WTC11 (cell line): ENCODE measurements around the gene NAV2.

Experiments used
- ESRRA ChIP-seq: sonication (generic); formaldehyde crosslinking; IDR thresholded peaks from 2 replicates; pipeline ENCODE4 v1.8.1; 2022; ENCODE audit warnings: mild to moderate bottlenecking, missing genetic modification reagents, borderline replicate concordance
- FOXJ3 ChIP-seq: sonication (generic); formaldehyde crosslinking; IDR thresholded peaks from 2 replicates; pipeline ENCODE4 v1.9.0; 2021; ENCODE audit warnings: missing genetic modification reagents, mild to moderate bottlenecking, borderline replicate concordance
- JUN ChIP-seq: sonication (generic); formaldehyde crosslinking; IDR thresholded peaks from 2 replicates; pipeline ENCODE4 v1.8.0; 2023; ENCODE audit warnings: mild to moderate bottlenecking, missing genetic modification reagents
- NFE2L1 ChIP-seq: sonication (generic); formaldehyde crosslinking; IDR thresholded peaks from 2 replicates; pipeline ENCODE4 v1.8.1; 2023; ENCODE audit warnings: missing genetic modification reagents
- NFYB ChIP-seq: sonication (generic); formaldehyde crosslinking; conservative IDR thresholded peaks from 2 replicates; pipeline ENCODE4 v1.8.0; 2022; ENCODE audit warnings: low read depth, missing genetic modification reagents
- TF ChIP-seq, protein P1 (sequence below): fragments of 200-600 bp; IDR thresholded peaks from 2 replicates; pipeline ENCODE4 v1.8.0; 2022; ENCODE audit warnings: antibody characterized with exemption
- TF ChIP-seq, protein P2 (sequence below): sonication (generic); formaldehyde crosslinking; IDR thresholded peaks from 2 replicates; pipeline ENCODE4 v1.8.1; 2023; ENCODE audit warnings: mild to moderate bottlenecking, missing genetic modification reagents, moderate library complexity
- TF ChIP-seq, protein P3 (sequence below): sonication (generic); formaldehyde crosslinking; conservative IDR thresholded peaks from 2 replicates; pipeline ENCODE4 v1.8.1; 2023; ENCODE audit warnings: mild to moderate bottlenecking, low read depth, missing genetic modification reagents, moderate library complexity

DNA sequence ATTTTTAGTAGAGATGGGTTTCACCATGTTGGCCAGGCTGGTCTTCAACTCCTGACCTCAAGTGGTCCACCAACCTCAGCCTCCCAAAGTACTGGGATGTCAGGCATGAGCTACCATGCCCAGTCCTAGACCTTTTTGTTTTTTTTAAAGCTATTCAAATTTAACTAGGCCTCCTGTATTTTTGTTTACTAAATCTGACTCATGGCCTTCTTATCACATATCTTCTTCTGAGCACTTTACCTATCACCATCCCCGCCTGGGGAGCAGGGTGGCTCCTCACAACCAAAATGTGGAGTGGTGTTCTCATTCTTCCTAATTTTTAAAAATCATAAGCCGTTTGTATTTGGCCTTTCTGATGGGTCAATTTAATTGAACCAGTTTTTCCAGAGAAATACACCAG is 355.0 kb downstream of the NAV2 start:
- TF ChIP-seq JUN (CRISPR knock-in tag) = no peak
- TF ChIP-seq FOXJ3 (CRISPR knock-in tag) = no peak
- TF ChIP-seq, protein P1, sequence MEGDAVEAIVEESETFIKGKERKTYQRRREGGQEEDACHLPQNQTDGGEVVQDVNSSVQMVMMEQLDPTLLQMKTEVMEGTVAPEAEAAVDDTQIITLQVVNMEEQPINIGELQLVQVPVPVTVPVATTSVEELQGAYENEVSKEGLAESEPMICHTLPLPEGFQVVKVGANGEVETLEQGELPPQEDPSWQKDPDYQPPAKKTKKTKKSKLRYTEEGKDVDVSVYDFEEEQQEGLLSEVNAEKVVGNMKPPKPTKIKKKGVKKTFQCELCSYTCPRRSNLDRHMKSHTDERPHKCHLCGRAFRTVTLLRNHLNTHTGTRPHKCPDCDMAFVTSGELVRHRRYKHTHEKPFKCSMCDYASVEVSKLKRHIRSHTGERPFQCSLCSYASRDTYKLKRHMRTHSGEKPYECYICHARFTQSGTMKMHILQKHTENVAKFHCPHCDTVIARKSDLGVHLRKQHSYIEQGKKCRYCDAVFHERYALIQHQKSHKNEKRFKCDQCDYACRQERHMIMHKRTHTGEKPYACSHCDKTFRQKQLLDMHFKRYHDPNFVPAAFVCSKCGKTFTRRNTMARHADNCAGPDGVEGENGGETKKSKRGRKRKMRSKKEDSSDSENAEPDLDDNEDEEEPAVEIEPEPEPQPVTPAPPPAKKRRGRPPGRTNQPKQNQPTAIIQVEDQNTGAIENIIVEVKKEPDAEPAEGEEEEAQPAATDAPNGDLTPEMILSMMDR = no peak
- TF ChIP-seq, protein P2, sequence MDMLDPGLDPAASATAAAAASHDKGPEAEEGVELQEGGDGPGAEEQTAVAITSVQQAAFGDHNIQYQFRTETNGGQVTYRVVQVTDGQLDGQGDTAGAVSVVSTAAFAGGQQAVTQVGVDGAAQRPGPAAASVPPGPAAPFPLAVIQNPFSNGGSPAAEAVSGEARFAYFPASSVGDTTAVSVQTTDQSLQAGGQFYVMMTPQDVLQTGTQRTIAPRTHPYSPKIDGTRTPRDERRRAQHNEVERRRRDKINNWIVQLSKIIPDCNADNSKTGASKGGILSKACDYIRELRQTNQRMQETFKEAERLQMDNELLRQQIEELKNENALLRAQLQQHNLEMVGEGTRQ (CRISPR knock-in tag) = no peak
- TF ChIP-seq NFYB (CRISPR knock-in tag) = no peak
- TF ChIP-seq, protein P3, sequence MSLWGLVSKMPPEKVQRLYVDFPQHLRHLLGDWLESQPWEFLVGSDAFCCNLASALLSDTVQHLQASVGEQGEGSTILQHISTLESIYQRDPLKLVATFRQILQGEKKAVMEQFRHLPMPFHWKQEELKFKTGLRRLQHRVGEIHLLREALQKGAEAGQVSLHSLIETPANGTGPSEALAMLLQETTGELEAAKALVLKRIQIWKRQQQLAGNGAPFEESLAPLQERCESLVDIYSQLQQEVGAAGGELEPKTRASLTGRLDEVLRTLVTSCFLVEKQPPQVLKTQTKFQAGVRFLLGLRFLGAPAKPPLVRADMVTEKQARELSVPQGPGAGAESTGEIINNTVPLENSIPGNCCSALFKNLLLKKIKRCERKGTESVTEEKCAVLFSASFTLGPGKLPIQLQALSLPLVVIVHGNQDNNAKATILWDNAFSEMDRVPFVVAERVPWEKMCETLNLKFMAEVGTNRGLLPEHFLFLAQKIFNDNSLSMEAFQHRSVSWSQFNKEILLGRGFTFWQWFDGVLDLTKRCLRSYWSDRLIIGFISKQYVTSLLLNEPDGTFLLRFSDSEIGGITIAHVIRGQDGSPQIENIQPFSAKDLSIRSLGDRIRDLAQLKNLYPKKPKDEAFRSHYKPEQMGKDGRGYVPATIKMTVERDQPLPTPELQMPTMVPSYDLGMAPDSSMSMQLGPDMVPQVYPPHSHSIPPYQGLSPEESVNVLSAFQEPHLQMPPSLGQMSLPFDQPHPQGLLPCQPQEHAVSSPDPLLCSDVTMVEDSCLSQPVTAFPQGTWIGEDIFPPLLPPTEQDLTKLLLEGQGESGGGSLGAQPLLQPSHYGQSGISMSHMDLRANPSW (CRISPR knock-in tag) = no peak
- no peak for TF ChIP-seq ESRRA (CRISPR knock-in tag)
- TF ChIP-seq NFE2L1 (CRISPR knock-in tag) = no peak
